Cerebellar cortex (tissue), 1 donor: ENCODE data around the gene MAB21L2.
"Not testable (repeated sequence)": the region's sequence is repeated elsewhere in the genome, so short reads cannot be mapped to it uniquely, and the experiment has no call there.

Experiments used
- DNase-seq: peaks from one replicate; pipeline ENCODE4 v3.0.0-alpha.2; 2015; ENCODE audit warnings: low spot score

MAB21L2 gene

GRCh38 chr4:150582146-150582872, at the start of gene MAB21L2:
Gene MAB21L2, plus strand, starts transcription at chr4:150582151. Its CDS starts 879 bp downstream, at chr4:150583030.
- DNase-seq, result no peak

GRCh38 chr4:150533673-150534072, 48.3 kb upstream of the MAB21L2 start:
- no peak for DNase-seq

GRCh38 chr4:150534818-150535217, 47.1 kb upstream of the MAB21L2 start:
- DNase-seq, result no peak

- not testable (repeated sequence) for DNase-seq
Measured at GRCh38 chr4:150537911-150538310, 44.0 kb upstream of the MAB21L2 start.

GRCh38 chr4:150540536-150540935, 41.4 kb upstream of the MAB21L2 start:
- DNase-seq, result no peak

- no peak for DNase-seq
Measured at GRCh38 chr4:150540959-150541360, 41.0 kb upstream of the MAB21L2 start.

GRCh38 chr4:150541681-150542080, 40.3 kb upstream of the MAB21L2 start:
- DNase-seq, result no peak

GRCh38 chr4:150543042-150543441, 38.9 kb upstream of the MAB21L2 start:
- no peak for DNase-seq

- DNase-seq, result no peak
Measured at GRCh38 chr4:150546286-150546685, 35.7 kb upstream of the MAB21L2 start.

GRCh38 chr4:150547154-150547838, 34.7 kb upstream of the MAB21L2 start:
- DNase-seq, result no peak

GRCh38 chr4:150557811-150558210, 24.1 kb upstream of the MAB21L2 start:
- not testable (repeated sequence) for DNase-seq

- DNase-seq, result no peak
Measured at GRCh38 chr4:150561143-150561737, 20.7 kb upstream of the MAB21L2 start.

- no peak for DNase-seq
Measured at GRCh38 chr4:150562250-150562649, 19.7 kb upstream of the MAB21L2 start.

- no peak for DNase-seq
Measured at GRCh38 chr4:150562751-150563150, 19.2 kb upstream of the MAB21L2 start.

GRCh38 chr4:150564967-150565366, 17.0 kb upstream of the MAB21L2 start:
- DNase-seq, result not testable (repeated sequence)

- no peak for DNase-seq
Measured at GRCh38 chr4:150567070-150567469, 14.9 kb upstream of the MAB21L2 start.

GRCh38 chr4:150569384-150569987, 12.5 kb upstream of the MAB21L2 start:
- DNase-seq, result no peak

- no peak for DNase-seq
Measured at GRCh38 chr4:150569998-150570535, 11.9 kb upstream of the MAB21L2 start.

GRCh38 chr4:150570862-150571261, 11.1 kb upstream of the MAB21L2 start:
- no peak for DNase-seq

- no peak for DNase-seq
Measured at GRCh38 chr4:150572704-150573504, 9.0 kb upstream of the MAB21L2 start.

- DNase-seq, result no peak
Measured at GRCh38 chr4:150573534-150573933, 8.4 kb upstream of the MAB21L2 start.

GRCh38 chr4:150574678-150575077, 7.3 kb upstream of the MAB21L2 start:
- DNase-seq, result no peak
